ENCODE measurements around the gene MTUS2. TPM values are rescaled to one million over a fixed set of nuclear protein-coding genes. Genes with fewer than 3 reads are reported as not detected.

Gene MTUS2
- total RNA-seq, 1 donor from 2014 or later: 0.06 TPM

GRCh38 chr13:29436291-29436690, 616.2 kb downstream of the MTUS2 start:
- DNase-seq (ENCODE audit: extremely low read depth, low read depth, low spot score): no peak

- DNase-seq (ENCODE audit: extremely low read depth, low read depth, low spot score): no peak
These were observed 616.7 kb downstream of the MTUS2 start for GRCh38 chr13:29436721-29437280.

GRCh38 chr13:29438769-29439168, 618.6 kb downstream of the MTUS2 start:
- DNase-seq (ENCODE audit: extremely low read depth, low read depth, low spot score): no peak

- DNase-seq (ENCODE audit: extremely low read depth, low read depth, low spot score): no peak
These were observed 619.7 kb downstream of the MTUS2 start for GRCh38 chr13:29439601-29440388.

- no peak for DNase-seq (ENCODE audit: extremely low read depth, low read depth, low spot score)
These were observed 621.2 kb downstream of the MTUS2 start for GRCh38 chr13:29441306-29441705.

GRCh38 chr13:29446016-29446415, 625.9 kb downstream of the MTUS2 start:
- no peak for DNase-seq (ENCODE audit: extremely low read depth, low read depth, low spot score)

- no peak for DNase-seq (ENCODE audit: extremely low read depth, low read depth, low spot score)
These were observed 628.0 kb downstream of the MTUS2 start for GRCh38 chr13:29448174-29448573.

- DNase-seq (ENCODE audit: extremely low read depth, low read depth, low spot score): no peak
These were observed 629.6 kb downstream of the MTUS2 start for GRCh38 chr13:29449726-29450125.

- DNase-seq (ENCODE audit: extremely low read depth, low read depth, low spot score): no peak
These were observed 631.8 kb downstream of the MTUS2 start for GRCh38 chr13:29451976-29452375.

- no peak for DNase-seq (ENCODE audit: extremely low read depth, low read depth, low spot score)
These were observed 632.9 kb downstream of the MTUS2 start for GRCh38 chr13:29452773-29453616.

GRCh38 chr13:29453617-29454011, 633.5 kb downstream of the MTUS2 start:
- DNase-seq (ENCODE audit: extremely low read depth, low read depth, low spot score): no peak

GRCh38 chr13:29454931-29455481, 634.9 kb downstream of the MTUS2 start:
- no peak for DNase-seq (ENCODE audit: extremely low read depth, low read depth, low spot score)

GRCh38 chr13:29456419-29456818, 636.3 kb downstream of the MTUS2 start:
- no peak for DNase-seq (ENCODE audit: extremely low read depth, low read depth, low spot score)

GRCh38 chr13:29457299-29457698, 637.2 kb downstream of the MTUS2 start:
- DNase-seq (ENCODE audit: extremely low read depth, low read depth, low spot score): no peak

GRCh38 chr13:29458419-29458818, 638.3 kb downstream of the MTUS2 start:
- no peak for DNase-seq (ENCODE audit: extremely low read depth, low read depth, low spot score)

GRCh38 chr13:29459813-29460355, 639.7 kb downstream of the MTUS2 start:
- no peak for DNase-seq (ENCODE audit: extremely low read depth, low read depth, low spot score)

GRCh38 chr13:29464105-29464679, 644.1 kb downstream of the MTUS2 start:
- DNase-seq (ENCODE audit: extremely low read depth, low read depth, low spot score): no peak

GRCh38 chr13:29465741-29466293, 645.7 kb downstream of the MTUS2 start:
- DNase-seq (ENCODE audit: extremely low read depth, low read depth, low spot score): no peak

- no peak for DNase-seq (ENCODE audit: extremely low read depth, low read depth, low spot score)
These were observed 651.4 kb downstream of the MTUS2 start for GRCh38 chr13:29471551-29471950.

GRCh38 chr13:29472332-29472961, 652.3 kb downstream of the MTUS2 start:
- DNase-seq (ENCODE audit: extremely low read depth, low read depth, low spot score): peak; percentile 34
